ENCODE measurements around the gene ERICH4.

Gene ERICH4

GRCh38 chr19:41399091-41399490 is 43.9 kb upstream of the ERICH4 start:
- peak overlapping the region; percentile 98 to 100 (median 99) for H3K4me3 Mint-ChIP-seq
- peak overlapping the region; percentile 99 to 100 (median 100) for H3K27ac Mint-ChIP-seq
- no peaks in the 10 kb centered on the region for H3K27me3 Mint-ChIP-seq (ENCODE audit: low read depth)
- peaks cover 41% of the 10 kb centered on the region for H3K4me1 Mint-ChIP-seq
- TF ChIP-seq CTCF (IDR thresholded peaks at IDR 0.05; ENCODE audit: unreplicated experiment in 3 of 3) = no peak
- H3K36me3 Mint-ChIP-seq (ENCODE audit: low read depth) = peaks cover 3% of the 10 kb centered on the region
- H3K9me3 Mint-ChIP-seq = no peaks in the 10 kb centered on the region

GRCh38 chr19:41399525-41399924 is 43.4 kb upstream of the ERICH4 start:
- H3K36me3 Mint-ChIP-seq (ENCODE audit: low read depth) = peaks cover 3% of the 10 kb centered on the region
- peaks cover 41% of the 10 kb centered on the region for H3K4me1 Mint-ChIP-seq
- peak overlapping the region in 2 of 3 experiments; percentile 73 to 100 for H3K27ac Mint-ChIP-seq
- no peaks in the 10 kb centered on the region for H3K9me3 Mint-ChIP-seq
- H3K4me3 Mint-ChIP-seq = peak overlapping the region; percentile 98 to 100 (median 99)
- TF ChIP-seq CTCF (IDR thresholded peaks at IDR 0.05; ENCODE audit: unreplicated experiment in 3 of 3) = no peak
- no peaks in the 10 kb centered on the region for H3K27me3 Mint-ChIP-seq (ENCODE audit: low read depth)

DNA sequence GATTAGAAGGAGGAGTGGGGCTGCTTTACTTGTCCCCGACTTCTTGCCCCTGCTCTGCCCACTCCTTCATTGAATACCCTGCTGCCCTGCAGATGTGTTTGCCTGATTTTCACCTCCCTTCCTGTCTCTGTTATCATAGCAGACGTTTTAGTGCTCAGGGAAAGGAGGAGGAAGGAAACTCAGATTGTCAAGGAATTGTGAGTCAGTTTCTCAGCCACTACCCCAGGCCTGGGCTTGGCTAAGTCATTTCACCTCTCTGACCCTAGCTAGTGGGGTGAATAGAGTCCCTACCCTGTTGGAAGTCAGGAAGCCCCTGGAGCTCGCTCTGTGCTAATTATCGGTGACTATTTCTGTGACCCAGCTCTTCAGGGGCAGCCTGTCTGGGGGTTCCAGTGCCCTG is 41.5 kb upstream of the ERICH4 start:
- H3K9me3 Mint-ChIP-seq = no peaks in the 10 kb centered on the region
- peaks cover 30% of the 10 kb centered on the region for H3K4me1 Mint-ChIP-seq
- peak overlapping the region in 2 of 3 experiments; percentile 56 to 72 for H3K4me3 Mint-ChIP-seq
- H3K36me3 Mint-ChIP-seq (ENCODE audit: low read depth) = peaks cover 3% of the 10 kb centered on the region
- TF ChIP-seq CTCF (IDR thresholded peaks at IDR 0.05; ENCODE audit: unreplicated experiment in 3 of 3) = no peak
- H3K27me3 Mint-ChIP-seq (ENCODE audit: low read depth) = no peaks in the 10 kb centered on the region
- H3K27ac Mint-ChIP-seq = no peak overlapping the region

DNA sequence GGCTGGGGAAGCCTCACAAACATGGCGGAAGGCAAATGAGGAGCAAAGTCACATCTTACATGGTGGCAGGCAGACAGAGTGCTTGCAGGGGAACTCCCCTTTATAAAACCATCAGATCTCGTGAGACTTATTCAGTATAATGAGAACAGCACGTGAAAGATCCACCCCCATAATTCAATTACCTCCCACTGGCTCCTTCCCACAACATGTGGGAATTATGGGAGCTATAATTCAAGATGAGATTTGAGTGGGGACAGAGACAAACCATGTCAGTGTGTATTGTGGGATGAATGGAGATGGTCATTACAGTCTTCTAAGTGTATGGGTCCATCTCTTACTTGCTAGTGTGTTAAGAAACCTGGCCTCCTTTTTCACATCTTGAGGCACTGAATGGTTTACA is 40.9 kb upstream of the ERICH4 start:
- no peak overlapping the region for H3K4me3 Mint-ChIP-seq
- TF ChIP-seq CTCF (IDR thresholded peaks at IDR 0.05; ENCODE audit: unreplicated experiment in 3 of 3) = no peak
- no peaks in the 10 kb centered on the region for H3K9me3 Mint-ChIP-seq
- no peaks in the 10 kb centered on the region for H3K27me3 Mint-ChIP-seq (ENCODE audit: low read depth)
- peaks cover 3% of the 10 kb centered on the region for H3K36me3 Mint-ChIP-seq (ENCODE audit: low read depth)
- H3K4me1 Mint-ChIP-seq = peaks cover 28% of the 10 kb centered on the region
- no peak overlapping the region for H3K27ac Mint-ChIP-seq

DNA sequence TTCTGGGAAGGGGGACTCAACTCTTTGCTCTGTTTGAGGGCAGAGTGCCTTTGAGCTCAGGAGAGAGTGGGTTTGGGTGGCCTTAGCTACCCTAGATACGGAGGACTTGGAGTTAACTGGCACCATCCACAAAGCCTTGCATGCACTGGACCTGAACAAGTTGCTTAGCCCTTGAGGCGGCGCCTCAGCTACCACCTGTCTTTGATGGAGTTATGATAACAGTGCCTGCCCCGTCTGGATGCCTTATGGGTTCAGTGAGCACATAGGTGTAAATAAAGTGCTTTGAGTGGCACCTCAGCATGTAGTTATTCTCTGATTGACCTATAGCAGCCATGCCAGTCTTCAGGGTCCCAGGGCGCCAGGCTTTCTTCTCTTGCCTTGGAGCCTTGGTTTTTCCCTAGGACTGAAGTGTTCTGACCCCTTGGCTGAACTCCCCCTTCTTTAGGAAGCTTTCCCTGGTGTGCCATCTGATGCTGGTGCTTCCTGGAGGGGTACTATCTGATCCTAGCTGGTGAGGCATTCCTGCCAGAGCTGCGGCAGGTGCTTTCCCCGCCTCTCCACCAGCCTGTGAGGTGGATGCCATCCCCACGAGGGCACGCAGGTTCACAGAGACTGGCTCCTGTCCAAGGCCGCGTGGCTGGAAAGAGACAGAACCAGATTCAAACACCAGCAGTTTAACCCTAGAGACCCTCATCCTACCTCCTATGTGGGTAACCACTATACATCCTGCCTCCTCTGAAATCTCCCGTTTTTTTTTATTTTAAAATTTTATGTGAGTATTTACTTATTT is 39.6 kb upstream of the ERICH4 start:
- Mint-ChIP-seq H3K9me3 (no peaks in the 10 kb centered on the region), H3K36me3 (ENCODE audit: low read depth) (peaks cover 3% of the 10 kb centered on the region), H3K4me1 (peaks cover 22% of the 10 kb centered on the region), H3K27me3 (ENCODE audit: low read depth) (no peaks in the 10 kb centered on the region), H3K27ac (peak overlapping the region in 1 of 3 experiments; percentile 49), H3K4me3 (peak overlapping the region in 2 of 3 experiments; percentile 23 to 40)
- no peak for TF ChIP-seq CTCF (IDR thresholded peaks at IDR 0.05; ENCODE audit: unreplicated experiment in 3 of 3)

GRCh38 chr19:41405776-41406175 is 37.2 kb upstream of the ERICH4 start:
- Mint-ChIP-seq H3K36me3 (ENCODE audit: low read depth) (peaks cover 7% of the 10 kb centered on the region), H3K4me3 (no peak overlapping the region), H3K9me3 (no peaks in the 10 kb centered on the region), H3K27me3 (ENCODE audit: low read depth) (no peaks in the 10 kb centered on the region), H3K4me1 (peaks cover 14% of the 10 kb centered on the region), H3K27ac (no peak overlapping the region)
- no peak for TF ChIP-seq CTCF (IDR thresholded peaks at IDR 0.05; ENCODE audit: unreplicated experiment in 3 of 3)

Measured in nephron (organoid).